Kidney epithelial cell (primary cell): ENCODE data around the gene CREB3. TPM values are rescaled to one million over a fixed set of nuclear protein-coding genes. Genes with fewer than 3 reads are reported as not detected.

Experiments used
- DNase-seq: peaks from one replicate; pipeline ENCODE4 v3.0.0-alpha.2; 2010; ENCODE audit warnings: low read depth
- H3K27me3 ChIP-seq: 2 replicates; pipeline ENCODE4 v1.6.0; 2011; ENCODE audit warnings: low read length; ENCODE audit not compliant: control insufficient read depth, insufficient read depth
- H3K36me3 ChIP-seq: 2 replicates; pipeline ENCODE4 v1.5.1; 2011; ENCODE audit warnings: low read length; ENCODE audit not compliant: control insufficient read depth, insufficient read depth
- H3K4me3 ChIP-seq: 2 replicates; pipeline ENCODE4 v1.5.1; 2011; ENCODE audit warnings: low read depth, mild to moderate bottlenecking, control low read depth, low read length
- CTCF ChIP-seq: IDR thresholded peaks from 2 replicates; pipeline ENCODE4 v1.5.1; 2011; ENCODE audit warnings: mild to moderate bottlenecking, moderate library complexity, low read length, control low read depth, inconsistent platforms; ENCODE audit not compliant: insufficient read depth, poor library complexity, severe bottlenecking
- total RNA-seq: library from RNA; depleted of rRNA; stranded (reverse); fragments of >200 nt; gene quantifications from 2 replicates; pipeline ENCODE4 v1.2.3, GENCODE V29; 2015

The CREB3 gene
- total RNA-seq, 1 donor from 2014 or later, result 87.5 TPM

- TF ChIP-seq CTCF, result no peak
- peaks cover 14% of the 10 kb centered on the region for H3K36me3 ChIP-seq
- DNase-seq, result no peak
- H3K27me3 ChIP-seq, result no peaks in the 10 kb centered on the region
- H3K4me3 ChIP-seq, result no peak overlapping the region
These were observed 26.5 kb upstream of the CREB3 start for GRCh38 chr9:35705836-35706430.

GRCh38 chr9:35706951-35707350 is 25.5 kb upstream of the CREB3 start:
- peaks cover 13% of the 10 kb centered on the region for H3K36me3 ChIP-seq
- TF ChIP-seq CTCF, result no peak
- no peaks in the 10 kb centered on the region for H3K27me3 ChIP-seq
- H3K4me3 ChIP-seq, result no peak overlapping the region
- no peak for DNase-seq

GRCh38 chr9:35708146-35708545 is 24.3 kb upstream of the CREB3 start:
- DNase-seq, result no peak
- H3K36me3 ChIP-seq, result peaks cover 12% of the 10 kb centered on the region
- no peak overlapping the region for H3K4me3 ChIP-seq
- no peak for TF ChIP-seq CTCF
- H3K27me3 ChIP-seq, result no peaks in the 10 kb centered on the region

GRCh38 chr9:35710818-35711500 is 21.5 kb upstream of the CREB3 start:
- H3K36me3 ChIP-seq, result peaks cover 11% of the 10 kb centered on the region
- no peaks in the 10 kb centered on the region for H3K27me3 ChIP-seq
- no peak for TF ChIP-seq CTCF
- no peak overlapping the region for H3K4me3 ChIP-seq
- no peak for DNase-seq

GRCh38 chr9:35711501-35712428 is 20.7 kb upstream of the CREB3 start:
- H3K27me3 ChIP-seq, result no peaks in the 10 kb centered on the region
- no peak for TF ChIP-seq CTCF
- no peak overlapping the region for H3K4me3 ChIP-seq
- DNase-seq, result no peak
- peaks cover 13% of the 10 kb centered on the region for H3K36me3 ChIP-seq
